Activated naive CD8-positive, alpha-beta T cell treated with anti-CD3 and anti-CD28 coated beads, Interleukin-2, amount 10 ng/mL, durations not matched to agents 7 days and 5 days (primary cell): ENCODE results near the gene TOM1. TPM values are rescaled to one million over a fixed set of nuclear protein-coding genes. Genes with fewer than 3 reads are reported as not detected.

Source experiments
- ATAC-seq: fragments of 150-1000 bp; cut with Tn5 transposase; one replicate; pipeline ENCODE4 v1.10.0; 2021; ENCODE audit warnings: low read depth, moderate library complexity
- POLR2A ChIA-PET: fragments of 350-600 bp; sonication (Branson Sonifier 250); formaldehyde crosslinking; loops from one replicate; lab custom pipeline; 2021; ENCODE audit warnings: antibody characterized with exemption; lab: Charles Lee
- DNase-seq: peaks from one replicate; pipeline ENCODE4 v3.0.0; 2021
- H3K27ac Mint-ChIP-seq: one replicate; pipeline ENCODE4 v1.8.0; 2022; ENCODE audit warnings: mild to moderate bottlenecking, mixed read lengths
- H3K27me3 Mint-ChIP-seq: one replicate; pipeline ENCODE4 v1.8.0; 2022; ENCODE audit warnings: mild to moderate bottlenecking, moderate library complexity, mixed read lengths
- H3K36me3 Mint-ChIP-seq: one replicate; pipeline ENCODE4 v1.8.0; 2021; ENCODE audit warnings: mild to moderate bottlenecking, mixed read lengths
- H3K4me1 Mint-ChIP-seq: one replicate; pipeline ENCODE4 v1.8.0; 2021; ENCODE audit warnings: mixed read lengths
- H3K4me3 Mint-ChIP-seq: one replicate; pipeline ENCODE4 v1.8.0; 2022; ENCODE audit warnings: mild to moderate bottlenecking, moderate library complexity, mixed read lengths
- H3K9me3 Mint-ChIP-seq: one replicate; pipeline ENCODE4 v1.8.0; 2021; ENCODE audit warnings: mixed read lengths
- total RNA-seq, 2 experiments: library from RNA; stranded (reverse); gene quantifications; one replicate each; pipeline ENCODE4 v1.2.3, GENCODE V29; 2021

The TOM1 gene
- total RNA-seq, 2 experiments from 2014 or later: 36.7 to 39.5 TPM

DNA sequence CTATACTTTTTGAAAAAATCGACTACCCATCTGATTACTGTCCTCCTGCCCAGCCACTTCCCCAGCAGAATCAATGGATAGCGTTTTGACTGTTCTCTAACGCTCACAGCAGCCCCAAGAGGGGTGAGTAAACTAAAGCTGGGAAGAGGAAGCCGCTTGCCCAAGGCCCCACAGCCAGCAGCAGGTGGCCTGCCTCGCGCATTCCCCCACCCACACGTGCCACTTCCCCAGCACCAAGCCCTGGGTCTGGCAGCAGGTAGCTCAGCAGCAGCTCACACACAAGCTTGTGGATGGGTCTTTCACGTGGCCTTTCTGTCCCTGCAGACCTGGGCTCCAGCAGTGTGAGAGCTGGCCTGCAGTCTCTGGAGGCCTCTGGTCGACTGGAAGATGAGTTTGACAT, 34.3 kb downstream of the TOM1 start:
- Mint-ChIP-seq H3K4me3 (no peak overlapping the region), H3K36me3 (peaks cover 11% of the 10 kb centered on the region), H3K27ac (no peak overlapping the region), H3K9me3 (no peaks in the 10 kb centered on the region), H3K4me1 (peaks cover 25% of the 10 kb centered on the region), H3K27me3 (no peaks in the 10 kb centered on the region)
- POLR2A ChIA-PET: no interaction called here
- no peak for ATAC-seq
- DNase-seq: no peak

GRCh38 chr22:35335468-35335867, 35.8 kb downstream of the TOM1 start:
- Mint-ChIP-seq H3K27ac (peak overlapping the region; percentile 47), H3K27me3 (no peaks in the 10 kb centered on the region), H3K4me3 (peak overlapping the region; percentile 30), H3K4me1 (peaks cover 16% of the 10 kb centered on the region), H3K9me3 (no peaks in the 10 kb centered on the region), H3K36me3 (peaks cover 7% of the 10 kb centered on the region)
- no peak for ATAC-seq
- no peak for DNase-seq
- POLR2A ChIA-PET: no interaction called here

GRCh38 chr22:35335936-35336781, 36.5 kb downstream of the TOM1 start:
- peaks cover 13% of the 10 kb centered on the region for H3K4me1 Mint-ChIP-seq
- POLR2A ChIA-PET: no interaction called here
- H3K9me3 Mint-ChIP-seq: no peaks in the 10 kb centered on the region
- peak overlapping the region; percentile 47 for H3K27ac Mint-ChIP-seq
- H3K4me3 Mint-ChIP-seq: peak overlapping the region; percentile 30
- DNase-seq (no peak), ATAC-seq (peak; percentile 60)
- H3K27me3 Mint-ChIP-seq: no peaks in the 10 kb centered on the region
- H3K36me3 Mint-ChIP-seq: peaks cover 4% of the 10 kb centered on the region

- Mint-ChIP-seq H3K27me3 (no peaks in the 10 kb centered on the region), H3K4me1 (peaks cover 13% of the 10 kb centered on the region), H3K4me3 (no peak overlapping the region), H3K27ac (no peak overlapping the region), H3K36me3 (peaks cover 2% of the 10 kb centered on the region), H3K9me3 (no peaks in the 10 kb centered on the region)
- ATAC-seq (no peak), DNase-seq (no peak)
- POLR2A ChIA-PET: no interaction called here
Observed at GRCh38 chr22:35337932-35338331, 38.2 kb downstream of the TOM1 start.

DNA sequence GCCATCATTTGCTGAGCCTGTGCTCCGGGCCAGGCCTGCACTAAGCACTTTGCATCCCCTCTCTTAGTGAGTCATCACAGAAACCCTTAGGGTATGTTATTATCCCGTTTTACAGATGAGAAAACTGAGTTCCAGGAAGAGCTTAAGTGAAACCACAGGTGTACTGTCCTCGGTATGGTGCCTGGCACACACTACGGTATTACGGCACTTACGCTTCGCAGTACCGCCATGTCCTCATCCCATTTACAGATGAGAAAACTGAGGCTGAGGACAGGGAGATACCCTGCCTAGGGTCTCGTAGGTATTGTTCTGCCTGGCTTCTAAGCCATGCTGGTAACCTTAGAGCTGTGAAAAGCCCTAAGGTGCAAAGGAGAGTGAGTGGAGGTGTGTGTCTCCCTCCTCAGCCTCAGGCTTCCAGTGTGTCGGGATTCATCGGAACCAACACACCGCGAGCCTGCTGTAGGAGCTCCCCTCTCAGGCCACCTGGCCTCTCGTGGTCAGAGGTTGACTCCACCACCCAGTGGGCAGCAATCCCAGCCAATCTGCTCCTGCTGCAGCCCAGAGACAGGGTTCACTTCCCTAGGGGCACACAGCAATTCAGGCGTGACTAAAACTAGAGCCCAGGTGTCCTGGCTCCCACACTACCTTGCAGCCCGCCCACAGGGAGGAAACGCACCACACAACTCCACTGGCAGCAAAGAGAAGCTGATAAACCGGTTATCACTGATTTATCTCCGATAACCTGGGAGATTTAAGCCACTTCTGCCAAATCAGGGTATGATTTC, 41.6 kb downstream of the TOM1 start:
- DNase-seq: no peak
- H3K27ac Mint-ChIP-seq: no peak overlapping the region

DNA sequence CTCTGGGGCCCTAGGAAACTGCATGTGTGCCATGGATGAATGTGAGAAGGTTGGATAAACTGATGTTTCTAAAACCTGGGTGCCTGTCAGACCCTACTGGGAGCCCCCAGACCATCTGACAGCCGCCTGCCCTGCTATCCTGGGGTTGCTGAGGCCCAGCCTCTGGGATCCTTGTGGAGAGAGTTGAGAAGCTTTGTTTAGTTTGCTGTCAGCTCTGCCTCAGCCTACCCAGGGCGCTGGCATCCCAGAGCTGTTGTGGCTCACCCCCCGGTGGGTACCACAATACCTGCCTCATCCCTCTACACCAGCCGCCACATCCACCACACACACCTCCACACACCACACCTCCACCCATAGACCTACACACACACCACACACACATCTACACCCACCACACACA, 42.7 kb downstream of the TOM1 start:
- Mint-ChIP-seq H3K4me3 (no peak overlapping the region), H3K4me1 (no peaks in the 10 kb centered on the region), H3K9me3 (no peaks in the 10 kb centered on the region), H3K36me3 (peaks cover 2% of the 10 kb centered on the region), H3K27ac (no peak overlapping the region), H3K27me3 (no peaks in the 10 kb centered on the region)
- DNase-seq: no peak
- ATAC-seq: peak; percentile 19
- POLR2A ChIA-PET: no interaction called here

More for the DNA sequence above, 41.6 kb downstream of the TOM1 start:
- ATAC-seq: no peak
- POLR2A ChIA-PET: interaction anchor here (0.7 kb wide), 1 partner anchor 84 kb away, joined by 3 read pairs; the partner anchor contains the start of gene HMGXB4
- H3K9me3 Mint-ChIP-seq: no peaks in the 10 kb centered on the region
- peaks cover under 1% of the 10 kb centered on the region for H3K4me1 Mint-ChIP-seq
- H3K4me3 Mint-ChIP-seq: no peak overlapping the region
- H3K36me3 Mint-ChIP-seq: peaks cover 2% of the 10 kb centered on the region
- no peaks in the 10 kb centered on the region for H3K27me3 Mint-ChIP-seq

- Mint-ChIP-seq H3K27ac (no peak overlapping the region), H3K9me3 (no peaks in the 10 kb centered on the region), H3K36me3 (peaks cover 2% of the 10 kb centered on the region), H3K4me3 (no peak overlapping the region), H3K4me1 (no peaks in the 10 kb centered on the region), H3K27me3 (no peaks in the 10 kb centered on the region)
- no peak for DNase-seq
- POLR2A ChIA-PET: no interaction called here
- no peak for ATAC-seq
Observed at GRCh38 chr22:35343664-35344550, 44.2 kb downstream of the TOM1 start.

- H3K27ac Mint-ChIP-seq: no peak overlapping the region
- H3K9me3 Mint-ChIP-seq: no peaks in the 10 kb centered on the region
- no peak for ATAC-seq
- POLR2A ChIA-PET: no interaction called here
- no peaks in the 10 kb centered on the region for H3K27me3 Mint-ChIP-seq
- no peak overlapping the region for H3K4me3 Mint-ChIP-seq
- DNase-seq: no peak
- H3K36me3 Mint-ChIP-seq: peaks cover 1% of the 10 kb centered on the region
- no peaks in the 10 kb centered on the region for H3K4me1 Mint-ChIP-seq
Observed at GRCh38 chr22:35344956-35345690, 45.4 kb downstream of the TOM1 start.

DNA sequence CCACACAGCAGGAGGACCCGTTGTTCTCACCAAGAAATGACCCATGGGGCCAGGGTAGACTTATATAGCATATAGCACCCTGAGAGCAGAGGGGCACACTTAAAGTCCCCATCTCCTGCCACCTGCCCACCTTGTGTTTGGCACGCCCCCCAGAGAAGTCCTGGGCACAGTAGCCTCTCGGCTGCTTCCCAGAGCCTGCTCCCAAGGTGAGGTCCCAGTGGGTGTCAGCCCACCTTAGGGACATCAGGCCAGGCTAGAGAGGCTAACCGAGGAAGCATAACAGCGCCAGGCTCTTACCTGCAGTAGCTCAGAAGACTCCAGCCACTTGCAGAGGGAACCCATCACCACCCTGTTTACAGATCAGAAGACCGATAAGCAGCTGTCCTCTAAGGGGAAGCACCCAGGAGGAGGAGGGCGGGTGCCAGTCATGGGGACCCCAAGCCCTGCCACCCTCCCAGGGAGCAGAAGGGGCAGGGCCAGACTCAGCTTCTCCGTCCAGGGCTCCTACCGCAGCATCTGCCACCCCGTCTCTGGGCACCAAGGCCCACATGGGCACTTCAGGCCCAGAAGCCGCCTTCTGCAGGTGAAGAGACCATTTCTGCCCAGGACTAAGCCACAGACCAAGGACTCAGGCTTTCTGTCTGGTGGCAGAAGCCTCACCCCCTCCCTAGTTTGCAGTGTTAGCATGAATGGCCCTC, 46.3 kb downstream of the TOM1 start:
- Mint-ChIP-seq H3K27me3 (no peaks in the 10 kb centered on the region), H3K4me1 (peaks cover under 1% of the 10 kb centered on the region), H3K36me3 (no peaks in the 10 kb centered on the region), H3K4me3 (no peak overlapping the region), H3K9me3 (no peaks in the 10 kb centered on the region), H3K27ac (no peak overlapping the region)
- DNase-seq: no peak
- ATAC-seq: no peak
- POLR2A ChIA-PET: no interaction called here

- DNase-seq (no peak), ATAC-seq (no peak)
- H3K9me3 Mint-ChIP-seq: no peaks in the 10 kb centered on the region
- no peak overlapping the region for H3K4me3 Mint-ChIP-seq
- no peaks in the 10 kb centered on the region for H3K36me3 Mint-ChIP-seq
- no peaks in the 10 kb centered on the region for H3K27me3 Mint-ChIP-seq
- no peak overlapping the region for H3K27ac Mint-ChIP-seq
- peaks cover 8% of the 10 kb centered on the region for H3K4me1 Mint-ChIP-seq
- POLR2A ChIA-PET: no interaction called here
Observed at GRCh38 chr22:35346596-35347220, 47.0 kb downstream of the TOM1 start.

GRCh38 chr22:35347462-35347861, 47.8 kb downstream of the TOM1 start:
- H3K4me1 Mint-ChIP-seq: peaks cover 13% of the 10 kb centered on the region
- H3K4me3 Mint-ChIP-seq: no peak overlapping the region
- no peaks in the 10 kb centered on the region for H3K27me3 Mint-ChIP-seq
- H3K27ac Mint-ChIP-seq: no peak overlapping the region
- H3K9me3 Mint-ChIP-seq: no peaks in the 10 kb centered on the region
- no peak for ATAC-seq
- no peaks in the 10 kb centered on the region for H3K36me3 Mint-ChIP-seq
- no peak for DNase-seq
- POLR2A ChIA-PET: no interaction called here
